Measurements from ENCODE around the gene C1QL1.

The C1QL1 gene

GRCh38 chr17:44969144-44969780 is 1.2 kb upstream of the C1QL1 start:
- TF ChIP-seq CTCF (IDR thresholded peaks at IDR 0.05; ENCODE audit: low read depth, low read length) = no peak
- no peak for DNase-seq (ENCODE audit: extremely low read depth, low read depth)

- no peak for DNase-seq (ENCODE audit: extremely low read depth, low read depth)
- no peak for TF ChIP-seq CTCF (IDR thresholded peaks at IDR 0.05; ENCODE audit: low read depth, low read length)
Measured at GRCh38 chr17:44967907-44968224, 237 bp downstream of the C1QL1 start.

DNA sequence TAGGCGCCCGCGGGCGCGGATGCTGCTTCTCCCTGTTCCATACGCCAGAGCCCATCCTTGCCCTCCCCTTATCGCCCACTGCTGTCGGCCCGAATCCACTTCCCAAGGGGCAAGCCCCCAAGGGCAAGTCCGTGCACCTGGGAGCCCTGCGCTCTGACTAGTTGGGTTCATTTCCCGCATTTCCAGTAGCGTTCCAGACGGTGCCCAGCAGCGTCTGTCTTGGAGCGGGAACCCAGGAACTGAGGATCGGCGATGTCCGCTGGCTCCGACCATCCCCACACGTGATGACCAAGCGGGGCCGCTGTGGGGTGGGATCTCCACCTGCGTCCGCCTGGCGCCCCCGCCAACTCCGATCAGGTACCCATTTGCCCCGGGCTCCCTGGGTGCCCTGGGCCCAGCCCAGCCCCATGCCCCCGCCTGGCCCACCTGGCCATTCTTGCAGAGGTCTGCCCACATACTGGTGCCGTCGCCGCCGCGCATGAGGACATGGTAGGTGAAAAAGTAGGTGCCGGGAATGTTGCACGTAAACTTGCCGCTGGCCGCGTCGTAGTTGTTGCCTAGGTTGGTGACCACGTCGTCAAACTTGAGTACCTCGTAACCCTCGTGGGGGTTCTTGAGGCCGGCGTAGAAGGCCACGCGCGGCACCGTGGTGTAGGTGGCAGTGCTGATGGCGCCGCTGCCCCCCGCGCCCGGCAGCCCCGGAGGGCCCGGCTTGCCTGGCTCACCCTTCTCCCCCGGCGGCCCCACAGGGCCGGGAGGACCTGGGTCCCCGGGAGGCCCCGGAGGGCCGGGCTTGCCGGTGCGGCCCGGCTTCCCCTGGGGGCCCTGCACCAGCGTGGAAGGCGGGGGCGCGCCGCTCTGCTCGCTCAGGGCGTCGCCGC is 837 bp downstream of the C1QL1 start:
- no peak for TF ChIP-seq CTCF (IDR thresholded peaks at IDR 0.05; ENCODE audit: low read depth, low read length)
- no peak for DNase-seq (ENCODE audit: extremely low read depth, low read depth)

- TF ChIP-seq CTCF (IDR thresholded peaks at IDR 0.05; ENCODE audit: low read depth, low read length) = no peak
- DNase-seq (ENCODE audit: extremely low read depth, low read depth) = no peak
Measured at GRCh38 chr17:44966348-44967025, 1.6 kb downstream of the C1QL1 start.

- TF ChIP-seq CTCF (IDR thresholded peaks at IDR 0.05; ENCODE audit: low read depth, low read length) = no peak
- DNase-seq (ENCODE audit: extremely low read depth, low read depth) = no peak
Measured at GRCh38 chr17:44965481-44966234, 2.4 kb downstream of the C1QL1 start.

GRCh38 chr17:44961921-44962350 is 6.2 kb downstream of the C1QL1 start:
- DNase-seq (ENCODE audit: extremely low read depth, low read depth) = no peak
- no peak for TF ChIP-seq CTCF (IDR thresholded peaks at IDR 0.05; ENCODE audit: low read depth, low read length)

Data from AG09319 (cell line).